Measurements from ENCODE around the gene MEAK7.

DNA sequence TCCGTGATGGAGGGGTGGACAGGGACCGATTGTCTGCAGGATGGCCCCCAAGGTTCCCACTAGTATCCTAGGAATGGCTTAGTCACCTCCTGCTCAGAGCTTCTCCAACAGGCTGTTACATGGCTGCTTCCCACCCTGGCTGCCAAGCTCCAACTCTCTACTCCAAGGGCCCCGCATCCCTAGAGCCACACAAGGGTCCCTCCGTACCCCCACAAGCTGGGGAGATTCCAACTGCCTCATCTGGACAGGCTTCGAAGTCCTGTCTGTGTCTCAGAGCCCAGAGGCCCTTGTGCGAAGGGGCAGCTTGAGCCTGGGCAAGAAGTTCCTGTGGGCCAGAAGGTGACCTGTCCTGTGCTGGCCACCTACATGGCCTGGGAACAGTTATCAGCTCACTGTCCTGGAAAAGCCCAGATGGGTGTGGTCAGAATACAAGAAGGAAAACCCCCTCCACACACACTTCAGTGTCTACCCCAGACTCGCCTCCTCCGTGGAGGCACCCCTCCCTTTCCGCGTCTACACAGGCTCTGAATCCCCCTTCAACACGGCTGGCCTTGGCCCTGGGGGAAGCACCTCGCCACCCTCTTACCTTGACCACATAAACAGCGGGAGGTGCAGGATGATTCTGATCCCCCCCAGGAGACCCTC lies 586 bp downstream of the MEAK7 start:
- no peak for TF ChIP-seq RAD21 (IDR thresholded peaks at IDR 0.05; ENCODE audit: low read depth)
- no peak for TF ChIP-seq TAF1 (IDR thresholded peaks at IDR 0.05; ENCODE audit: low read depth)
- no peak for TF ChIP-seq EP300 (IDR thresholded peaks at IDR 0.05; ENCODE audit: borderline replicate concordance)
- no peak for TF ChIP-seq REST (IDR thresholded peaks at IDR 0.05; ENCODE audit: low read depth)
- no peak for TF ChIP-seq ZBTB7A (IDR thresholded peaks at IDR 0.05; ENCODE audit: low read depth)
- no peak for TF ChIP-seq EGR1 (IDR thresholded peaks at IDR 0.05)
- no peak for TF ChIP-seq NFIC (IDR thresholded peaks at IDR 0.05)
- TF ChIP-seq, protein P1, sequence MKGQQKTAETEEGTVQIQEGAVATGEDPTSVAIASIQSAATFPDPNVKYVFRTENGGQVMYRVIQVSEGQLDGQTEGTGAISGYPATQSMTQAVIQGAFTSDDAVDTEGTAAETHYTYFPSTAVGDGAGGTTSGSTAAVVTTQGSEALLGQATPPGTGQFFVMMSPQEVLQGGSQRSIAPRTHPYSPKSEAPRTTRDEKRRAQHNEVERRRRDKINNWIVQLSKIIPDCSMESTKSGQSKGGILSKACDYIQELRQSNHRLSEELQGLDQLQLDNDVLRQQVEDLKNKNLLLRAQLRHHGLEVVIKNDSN (IDR thresholded peaks at IDR 0.05): no peak
- no peak for TF ChIP-seq YY1 (IDR thresholded peaks at IDR 0.05; ENCODE audit: low read depth)
- no peak for TF ChIP-seq CREB1 (IDR thresholded peaks at IDR 0.05; ENCODE audit: low read depth)

Data from Ishikawa (cell line).